ENCODE results near the gene OTUD5. TPM values are rescaled to one million over a fixed set of nuclear protein-coding genes. Genes with fewer than 3 reads are reported as not detected.
"Not testable (repeated sequence)": the region's sequence is repeated elsewhere in the genome, so short reads cannot be mapped to it uniquely, and the experiment has no call there.

Gene OTUD5
- total RNA-seq, 1 experiment from 2014 or later = 27.8 TPM

DNA sequence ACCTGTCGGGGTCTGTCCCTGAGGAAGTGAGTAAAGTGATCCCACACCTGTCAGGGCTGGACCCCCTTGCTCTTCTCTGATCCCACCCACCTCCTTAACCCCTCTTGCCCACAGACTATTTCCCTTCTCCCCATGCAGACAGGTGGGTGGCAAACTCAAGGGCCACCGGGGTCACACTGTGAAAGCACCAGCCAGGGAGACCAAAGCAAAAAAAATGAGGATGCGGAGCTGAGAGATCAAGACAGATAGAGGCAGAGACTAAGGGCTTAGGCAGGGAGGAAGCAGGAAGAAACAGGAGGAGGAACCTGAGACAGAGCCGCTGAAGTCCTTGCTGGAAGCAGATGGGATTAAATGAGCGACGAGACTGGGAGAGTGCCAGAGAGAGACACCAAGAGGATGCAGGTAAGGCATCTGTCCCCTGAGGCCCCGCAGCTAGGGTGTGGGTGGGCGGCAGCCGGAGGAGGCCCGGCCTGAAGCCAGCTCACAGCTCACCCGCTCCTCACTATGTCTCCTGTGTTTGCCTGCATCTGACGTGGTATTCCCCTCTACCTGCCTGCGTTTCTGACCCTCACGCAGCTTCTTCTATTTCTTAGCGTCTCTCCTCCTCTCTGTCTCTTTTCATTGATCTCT, 67.0 kb downstream of the OTUD5 start:
- DNase-seq (ENCODE audit: low read depth) = no peak

DNA sequence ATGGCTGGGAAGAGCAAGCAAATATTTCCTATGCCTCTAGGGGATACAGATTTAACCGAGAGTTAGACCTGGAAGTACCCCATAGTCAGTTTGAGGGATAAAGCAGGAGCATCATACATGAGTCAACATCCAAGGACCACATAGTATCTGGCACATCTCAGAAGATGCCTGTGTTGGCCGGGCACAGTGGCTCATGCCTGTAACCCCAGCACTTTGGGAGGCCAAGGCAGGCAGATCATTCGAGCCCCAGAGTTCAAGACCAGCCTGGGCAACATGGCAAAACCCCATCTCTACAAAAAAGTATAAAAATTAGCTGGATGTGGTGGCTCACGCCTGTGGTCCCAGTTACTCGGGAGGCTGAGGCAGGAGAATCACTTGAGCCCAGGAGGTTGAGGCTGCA, 70.8 kb downstream of the OTUD5 start:
- DNase-seq (ENCODE audit: low read depth) = not testable (repeated sequence)

DNA sequence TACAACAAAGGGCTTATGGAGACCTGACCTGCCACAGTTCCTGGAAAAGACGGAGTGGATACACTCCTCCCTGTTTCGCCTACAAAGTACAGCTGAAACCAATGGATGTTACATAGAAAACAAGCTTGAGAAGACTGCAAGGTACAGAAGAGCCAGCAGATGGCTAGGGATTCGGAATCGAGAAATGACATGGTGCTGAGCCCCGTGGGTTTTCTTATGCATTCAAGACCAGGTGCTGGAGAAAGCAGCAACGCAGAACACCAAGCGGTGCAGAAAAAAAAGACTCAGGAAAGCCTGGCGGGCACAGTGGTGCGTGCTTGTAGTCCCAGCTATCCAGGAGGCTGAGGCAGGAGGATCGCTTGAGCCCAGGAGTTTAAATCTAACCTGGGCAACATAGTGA, 73.7 kb downstream of the OTUD5 start:
- no peak for DNase-seq (ENCODE audit: low read depth)

DNA sequence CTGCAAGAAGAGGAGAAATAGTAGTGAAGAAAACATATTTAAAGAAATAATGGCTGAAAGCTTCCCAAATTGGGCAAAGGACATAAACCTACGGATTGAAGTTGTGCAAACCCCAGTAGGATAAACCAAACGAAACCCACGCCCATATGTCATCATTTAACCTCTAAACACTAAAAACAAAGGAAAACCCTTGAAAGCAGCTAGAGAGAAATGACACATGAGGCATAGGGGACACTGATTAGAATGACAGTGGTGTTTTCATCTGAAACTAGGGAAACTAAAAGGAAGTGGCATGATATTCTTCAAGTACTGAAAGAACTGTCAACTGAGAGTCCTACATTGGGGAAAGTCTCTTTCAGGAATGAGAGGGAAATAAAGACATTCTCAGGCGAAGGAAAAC, 80.5 kb downstream of the OTUD5 start:
- not testable (repeated sequence) for DNase-seq (ENCODE audit: low read depth)

Other genes starting within 250 kb of the OTUD5 start
- gene GLOD5, start 195.9 kb downstream of the OTUD5 start, total RNA-seq (2014; rRNA removed) = not detected in 2 replicates
- not detected in 2 replicates for gene GATA1, start 171.0 kb downstream of the OTUD5 start, total RNA-seq (2014; rRNA removed)
- gene HDAC6, start 155.5 kb downstream of the OTUD5 start, total RNA-seq (2014; rRNA removed) = 49.1 and 71.2 TPM in 2 replicates
- gene ERAS, start 131.1 kb downstream of the OTUD5 start, total RNA-seq (2014; rRNA removed) = not detected in 2 replicates
- 1.8 and 3.2 TPM in 2 replicates for gene PCSK1N, start 122.0 kb downstream of the OTUD5 start, total RNA-seq (2014; rRNA removed)
- 36.6 and 41.2 TPM in 2 replicates for gene TIMM17B, start 59.8 kb downstream of the OTUD5 start, total RNA-seq (2014; rRNA removed)
- gene PQBP1, start 59.7 kb downstream of the OTUD5 start, total RNA-seq (2014; rRNA removed) = 43.9 and 53.2 TPM in 2 replicates
- 25.4 and 30.4 TPM in 2 replicates for gene SLC35A2, start 46.0 kb downstream of the OTUD5 start, total RNA-seq (2014; rRNA removed)
- 8.8 and 10.7 TPM in 2 replicates for gene PIM2, start 38.6 kb downstream of the OTUD5 start, total RNA-seq (2014; rRNA removed)
- 0.32 and 0.69 TPM in 2 replicates for gene KCND1, start 14.2 kb upstream of the OTUD5 start, total RNA-seq (2014; rRNA removed)
- gene GRIPAP1, start 44.7 kb upstream of the OTUD5 start, total RNA-seq (2014; rRNA removed) = 22.3 and 25.5 TPM in 2 replicates
- gene TFE3, start 85.8 kb upstream of the OTUD5 start, total RNA-seq (2014; rRNA removed) = 58.9 and 61.5 TPM in 2 replicates
- gene CCDC120, start 101.4 kb upstream of the OTUD5 start, total RNA-seq (2014; rRNA removed) = not detected in 2 replicates
- 17.5 and 18.5 TPM in 2 replicates for gene PRAF2, start 116.4 kb upstream of the OTUD5 start, total RNA-seq (2014; rRNA removed)
- gene WDR45, start 122.3 kb upstream of the OTUD5 start, total RNA-seq (2014; rRNA removed) = 44.9 and 52.1 TPM in 2 replicates
- gene GPKOW, start 166.1 kb upstream of the OTUD5 start, total RNA-seq (2014; rRNA removed) = 25.4 and 26.2 TPM in 2 replicates
- gene MAGIX, start 205.2 kb upstream of the OTUD5 start, total RNA-seq (2014; rRNA removed) = 3.8 and 4.0 TPM in 2 replicates
- 61.6 and 83.5 TPM in 2 replicates for gene PLP2, start 214.3 kb upstream of the OTUD5 start, total RNA-seq (2014; rRNA removed)
- gene PRICKLE3, start 228.8 kb upstream of the OTUD5 start, total RNA-seq (2014; rRNA removed) = 8.1 and 8.5 TPM in 2 replicates
- gene SYP, start 242.6 kb upstream of the OTUD5 start, total RNA-seq (2014; rRNA removed) = 1.4 and 2.0 TPM in 2 replicates

Data from LHCN-M2 (cell line).